MCF 10A (cell line): Measurements from ENCODE around the gene CROCC. TPM values are rescaled to one million over a fixed set of nuclear protein-coding genes. Genes with fewer than 3 reads are reported as not detected.

Source experiments
- BruUV-seq: library from RNA; stranded (reverse); fragments of 400-500 nt; replicated peaks from 2 replicates; lab custom pipeline; 2021; lab: Mats Ljungman, UMichigan
- CTCF ChIA-PET: fragments of 300-600 bp; sonication (Branson Sonifier 250); formaldehyde crosslinking; extraction: SDS; loops from one replicate; lab custom pipeline; 2021; ENCODE audit warnings: antibody characterized with exemption, inconsistent platforms; lab: Yijun Ruan, JAX
- POLR2A ChIA-PET: fragments of 300-600, 350-650 bp; sonication (Branson Sonifier 250); formaldehyde crosslinking; extraction: SDS; loops from one replicate; lab custom pipeline; 2020; ENCODE audit warnings: antibody characterized with exemption, inconsistent platforms; lab: Yijun Ruan, JAX
- DNase-seq: peaks from one replicate; pipeline ENCODE4 v3.0.0-alpha.2; 2018; ENCODE audit not compliant: unreplicated experiment
- H3K27ac Mint-ChIP-seq: one replicate; pipeline ENCODE4 v1.8.0; 2022; ENCODE audit warnings: mild to moderate bottlenecking, low read depth, mixed read lengths; ENCODE audit not compliant: unreplicated experiment
- H3K27me3 Mint-ChIP-seq: one replicate; pipeline ENCODE4 v1.8.0; 2022; ENCODE audit warnings: mixed read lengths; ENCODE audit not compliant: insufficient read depth, unreplicated experiment
- H3K36me3 Mint-ChIP-seq: one replicate; pipeline ENCODE4 v1.8.0; 2022; ENCODE audit warnings: mild to moderate bottlenecking, moderate library complexity, mixed read lengths; ENCODE audit not compliant: insufficient read depth, unreplicated experiment
- H3K4me1 Mint-ChIP-seq: one replicate; pipeline ENCODE4 v1.8.0; 2022; ENCODE audit warnings: mixed read lengths; ENCODE audit not compliant: insufficient read depth, unreplicated experiment
- H3K4me3 Mint-ChIP-seq: one replicate; pipeline ENCODE4 v1.8.0; 2022; ENCODE audit warnings: mild to moderate bottlenecking, moderate library complexity, mixed read lengths; ENCODE audit not compliant: unreplicated experiment
- H3K9me3 Mint-ChIP-seq: one replicate; pipeline ENCODE4 v1.8.0; 2022; ENCODE audit warnings: mixed read lengths; ENCODE audit not compliant: unreplicated experiment
- CTCF ChIP-seq: fragments of 200-600 bp; IDR thresholded peaks from one replicate; pipeline ENCODE4 v1.8.0; 2022; ENCODE audit warnings: antibody characterized with exemption, mild to moderate bottlenecking; ENCODE audit not compliant: unreplicated experiment
- intact Hi-C: fragments of 100-400 bp; cut with micrococcal nuclease; formaldehyde crosslinking; loops from 2 replicates; pipeline ENCODE4 v1.14.1; 2022
- total RNA-seq: library from RNA; stranded (reverse); gene quantifications from 2 replicates; pipeline ENCODE4 v1.2.3, GENCODE V29; 2022

The CROCC gene
- total RNA-seq, 1 experiment from 2014 or later, result 9.6 TPM

GRCh38 chr1:17001760-17002523 is 80.2 kb downstream of the CROCC start:
- no peak for DNase-seq
- H3K36me3 Mint-ChIP-seq, result peaks cover 56% of the 10 kb centered on the region
- intact Hi-C loops, result loop anchor here (2.0 kb wide), 1 partner anchor 51 kb away; no protein-coding TSS in a partner anchor
- H3K4me3 Mint-ChIP-seq, result no peak overlapping the region
- H3K27me3 Mint-ChIP-seq, result no peaks in the 10 kb centered on the region
- ChIA-PET POLR2A (interaction anchor here (0.7 to 0.9 kb wide), 2 partner anchors 20 to 23 kb away, joined by 3 read pairs; no protein-coding TSS in a partner anchor), CTCF (interaction anchor here (0.6 to 1.2 kb wide), 5 partner anchors 8 to 52 kb away, joined by 3 to 4 read pairs (median 3); no protein-coding TSS in a partner anchor)
- TF ChIP-seq CTCF, result no peak
- H3K27ac Mint-ChIP-seq, result no peak overlapping the region
- H3K9me3 Mint-ChIP-seq, result no peaks in the 10 kb centered on the region
- no TSS peak for BruUV-seq
- peaks cover 8% of the 10 kb centered on the region for H3K4me1 Mint-ChIP-seq

- Mint-ChIP-seq H3K27me3 (no peaks in the 10 kb centered on the region), H3K4me1 (peaks cover 8% of the 10 kb centered on the region), H3K27ac (no peak overlapping the region), H3K4me3 (no peak overlapping the region), H3K9me3 (no peaks in the 10 kb centered on the region), H3K36me3 (peaks cover 52% of the 10 kb centered on the region)
- POLR2A ChIA-PET, result interaction anchor here (0.7 to 0.9 kb wide), 2 partner anchors 21 to 23 kb away, joined by 3 read pairs; no protein-coding TSS in a partner anchor
- no peak for TF ChIP-seq CTCF
- DNase-seq, result no peak
- BruUV-seq, result no TSS peak
- intact Hi-C loops, result loop anchor here (2.0 kb wide), 1 partner anchor 52 kb away; no protein-coding TSS in a partner anchor
- CTCF ChIA-PET, result interaction anchor here (0.6 kb wide), 2 partner anchors 37 to 52 kb away, joined by 3 to 4 read pairs; no protein-coding TSS in a partner anchor
Observed at GRCh38 chr1:17002524-17002902, 80.8 kb downstream of the CROCC start.

- Mint-ChIP-seq H3K9me3 (no peaks in the 10 kb centered on the region), H3K27me3 (no peaks in the 10 kb centered on the region), H3K4me1 (peaks cover 8% of the 10 kb centered on the region), H3K36me3 (peaks cover 35% of the 10 kb centered on the region), H3K4me3 (no peak overlapping the region), H3K27ac (peak overlapping the region; percentile 54)
- intact Hi-C loops, result no loop called here
- ChIA-PET CTCF (interaction anchor here (0.9 to 1.2 kb wide), 2 partner anchors 43 to 53 kb away, joined by 3 to 6 read pairs; no protein-coding TSS in a partner anchor), POLR2A (interaction anchor here (0.7 to 1.5 kb wide), 8 partner anchors 8 to 56 kb away, joined by 3 to 8 read pairs (median 6); partner anchors contain the start of genes ATP13A2 and MFAP2)
- DNase-seq, result no peak
- BruUV-seq, result no TSS peak
- TF ChIP-seq CTCF, result no peak
Observed at GRCh38 chr1:17004466-17005364, 83.0 kb downstream of the CROCC start.

GRCh38 chr1:17005365-17005740 is 83.6 kb downstream of the CROCC start:
- ChIA-PET CTCF (no interaction called here), POLR2A (no interaction called here)
- Mint-ChIP-seq H3K9me3 (no peaks in the 10 kb centered on the region), H3K27me3 (no peaks in the 10 kb centered on the region), H3K4me3 (no peak overlapping the region), H3K36me3 (peaks cover 35% of the 10 kb centered on the region), H3K4me1 (peaks cover 8% of the 10 kb centered on the region), H3K27ac (no peak overlapping the region)
- TF ChIP-seq CTCF, result no peak
- intact Hi-C loops, result no loop called here
- BruUV-seq, result no TSS peak
- DNase-seq, result no peak
